Adrenal gland (tissue), 12 donors: Measurements from ENCODE around the gene CZIB. TPM values are rescaled to one million over a fixed set of nuclear protein-coding genes. Genes with fewer than 3 reads are reported as not detected.

Experiments
- DNase-seq, 7 donors: peaks; one replicate each; pipeline ENCODE4 v3.0.0-alpha.2; 2019 to 2020
- H3K27ac ChIP-seq, 5 donors: fragments of 200-600 bp; sonication (generic) in 4 of 5; 1 replicate in 3 of 5; 2 replicates in 2 of 5; pipeline versions ENCODE4 v1.5.1 to v1.8.0; 2016 to 2020; ENCODE audit warnings: mild to moderate bottlenecking in 1 of 5
- H3K27me3 ChIP-seq: fragments of 200-600 bp; 2 replicates; pipeline ENCODE4 v1.8.0; 2021
- H3K36me3 ChIP-seq, 2 donors: fragments of 200-600 bp; replicated peaks in 1 of 2; 1 replicate in 1 of 2; 2 replicates in 1 of 2; pipeline versions ENCODE4 v1.5.1 to v1.8.0; 2018 to 2022
- H3K4me1 ChIP-seq, 2 donors: fragments of 200-600 bp; replicated peaks in 1 of 2; 1 replicate in 1 of 2; 2 replicates in 1 of 2; pipeline versions ENCODE4 v1.5.1 to v1.8.0; 2018 to 2021
- H3K4me3 ChIP-seq, 4 donors: fragments of 200-600 bp; sonication (generic) in 3 of 4; one replicate each; pipeline ENCODE4 v1.5.1; 2016 to 2018
- H3K9me3 ChIP-seq, 3 donors: fragments of 200-600 bp; sonication (generic) in 1 of 3; replicated peaks in 1 of 3; 1 replicate in 2 of 3; 2 replicates in 1 of 3; pipeline versions ENCODE4 v1.5.1 to v1.8.0; 2016 to 2021
- POLR2A ChIP-seq, 2 donors: fragments of 450-650 bp; IDR thresholded peaks; one replicate each; pipeline ENCODE4 v1.6.1; 2017; ENCODE audit warnings: antibody characterized with exemption in 2 of 2, mild to moderate bottlenecking in 2 of 2, moderate library complexity in 1 of 2
- WGBS, 4 donors: extraction: QIAGEN DNeasy Blood & Tissue Kit in 2 of 4; methylation state at CpG; one replicate each; pipeline versions ENCODE4 v1.1.5 to v1.1.7; 2013 to 2017; 5-methylcytosine and 5-hydroxymethylcytosine counted together
- intact Hi-C, 2 donors: fragments of 100-400 bp; cut with DNase I; formaldehyde crosslinking; loops; one replicate each; pipeline versions ENCODE4 v1.14.1 to v1.15.0; 2022 to 2023
- polyA plus RNA-seq, 3 donors: library from polyadenylated mRNA; stranded (reverse); fragments of 200-250 nt in 2 of 3; fragments of 350-450 nt in 1 of 3; fragmentation: Illumina TruSeq in 1 of 3; extraction: RNeasy Lipid Tissue Mini Kit (QIAGEN cat#74804) in 1 of 3; gene quantifications; one replicate each; pipeline ENCODE4 v1.2.3, GENCODE V29; 2013 to 2014
- total RNA-seq, 9 donors: library from RNA; depleted of rRNA in 4 of 9; stranded (reverse); fragments of >200 nt in 4 of 9; fragments of 120-200 nt in 1 of 9; fragmentation: NEBNext Ultra II Directional in 1 of 9; extraction: Animal tissue kit (Norgen Biotek cat#: 25700) in 1 of 9; gene quantifications; one replicate each; pipeline versions ENCODE4 v1.1.0 to v1.2.4, GENCODE V29; 2013 to 2023
- TF ChIP-seq, protein P1 (sequence below), 6 experiments: fragments of 450-650 bp in 4 of 6; fragments of 200-600 bp in 2 of 6; sonication (generic) in 1 of 6; IDR thresholded peaks; 1 replicate in 5 of 6; 2 replicates in 1 of 6; pipeline versions ENCODE4 v1.5.1 to v1.8.0; 2016 to 2021; ENCODE audit warnings: antibody characterized with exemption in 6 of 6, mild to moderate bottlenecking in 2 of 6, moderate library complexity in 1 of 6
- donor health status: healthy with polysubstance abuse.
- donor health status: Bipolar disorder and iron deficiency.
- donor health status: DM: yes; HTN: yes; CAD: no.
- donor health status: DM: no; HTN: no; CAD: no.
- donor health status: DM: no; HTN: no; CAD: no.
- donor health status: DM: yes; HTN: yes; CAD: no.

CZIB gene
- total and polyA plus RNA-seq, 12 donors: 21.2 to 108 (median 58.9) TPM

DNA sequence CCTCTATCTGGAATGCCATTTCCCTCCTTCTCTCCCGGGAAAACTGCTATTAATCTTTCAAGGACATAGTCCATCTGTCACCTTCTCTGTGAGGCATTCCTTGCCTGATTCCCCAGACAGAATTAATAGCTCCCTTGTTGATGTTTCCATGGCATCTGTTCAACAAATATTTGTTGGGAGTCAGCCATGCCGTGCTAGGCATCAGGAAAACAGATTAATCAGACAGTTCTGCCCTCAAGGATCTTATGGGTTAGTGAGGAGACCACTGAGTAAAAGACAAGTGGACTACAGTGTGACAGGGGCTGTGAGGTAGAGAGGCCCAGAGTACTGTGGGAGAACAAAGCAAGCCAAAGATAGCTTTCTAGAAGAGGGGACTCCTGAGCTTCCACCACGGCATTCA, 29.3 kb upstream of the CZIB start:
- H3K27ac ChIP-seq: no peak overlapping the region
- peaks cover 0 to 5% of the 10 kb centered on the region in 2 donors for H3K4me1 ChIP-seq
- intact Hi-C loops: no loop called here
- WGBS, 4 donors: 46 to 66% (median 57%) methylated on average over 3 of the region's 3 CpGs
- no peaks in the 10 kb centered on the region for H3K27me3 ChIP-seq
- H3K36me3 ChIP-seq: no peaks in the 10 kb centered on the region
- no peaks in the 10 kb centered on the region for H3K9me3 ChIP-seq
- no peak overlapping the region for H3K4me3 ChIP-seq
- no peak for DNase-seq
- TF ChIP-seq, protein P1, sequence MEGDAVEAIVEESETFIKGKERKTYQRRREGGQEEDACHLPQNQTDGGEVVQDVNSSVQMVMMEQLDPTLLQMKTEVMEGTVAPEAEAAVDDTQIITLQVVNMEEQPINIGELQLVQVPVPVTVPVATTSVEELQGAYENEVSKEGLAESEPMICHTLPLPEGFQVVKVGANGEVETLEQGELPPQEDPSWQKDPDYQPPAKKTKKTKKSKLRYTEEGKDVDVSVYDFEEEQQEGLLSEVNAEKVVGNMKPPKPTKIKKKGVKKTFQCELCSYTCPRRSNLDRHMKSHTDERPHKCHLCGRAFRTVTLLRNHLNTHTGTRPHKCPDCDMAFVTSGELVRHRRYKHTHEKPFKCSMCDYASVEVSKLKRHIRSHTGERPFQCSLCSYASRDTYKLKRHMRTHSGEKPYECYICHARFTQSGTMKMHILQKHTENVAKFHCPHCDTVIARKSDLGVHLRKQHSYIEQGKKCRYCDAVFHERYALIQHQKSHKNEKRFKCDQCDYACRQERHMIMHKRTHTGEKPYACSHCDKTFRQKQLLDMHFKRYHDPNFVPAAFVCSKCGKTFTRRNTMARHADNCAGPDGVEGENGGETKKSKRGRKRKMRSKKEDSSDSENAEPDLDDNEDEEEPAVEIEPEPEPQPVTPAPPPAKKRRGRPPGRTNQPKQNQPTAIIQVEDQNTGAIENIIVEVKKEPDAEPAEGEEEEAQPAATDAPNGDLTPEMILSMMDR (IDR thresholded peaks at IDR 0.05): no peak
- TF ChIP-seq POLR2A (IDR thresholded peaks at IDR 0.05): no peak

DNA sequence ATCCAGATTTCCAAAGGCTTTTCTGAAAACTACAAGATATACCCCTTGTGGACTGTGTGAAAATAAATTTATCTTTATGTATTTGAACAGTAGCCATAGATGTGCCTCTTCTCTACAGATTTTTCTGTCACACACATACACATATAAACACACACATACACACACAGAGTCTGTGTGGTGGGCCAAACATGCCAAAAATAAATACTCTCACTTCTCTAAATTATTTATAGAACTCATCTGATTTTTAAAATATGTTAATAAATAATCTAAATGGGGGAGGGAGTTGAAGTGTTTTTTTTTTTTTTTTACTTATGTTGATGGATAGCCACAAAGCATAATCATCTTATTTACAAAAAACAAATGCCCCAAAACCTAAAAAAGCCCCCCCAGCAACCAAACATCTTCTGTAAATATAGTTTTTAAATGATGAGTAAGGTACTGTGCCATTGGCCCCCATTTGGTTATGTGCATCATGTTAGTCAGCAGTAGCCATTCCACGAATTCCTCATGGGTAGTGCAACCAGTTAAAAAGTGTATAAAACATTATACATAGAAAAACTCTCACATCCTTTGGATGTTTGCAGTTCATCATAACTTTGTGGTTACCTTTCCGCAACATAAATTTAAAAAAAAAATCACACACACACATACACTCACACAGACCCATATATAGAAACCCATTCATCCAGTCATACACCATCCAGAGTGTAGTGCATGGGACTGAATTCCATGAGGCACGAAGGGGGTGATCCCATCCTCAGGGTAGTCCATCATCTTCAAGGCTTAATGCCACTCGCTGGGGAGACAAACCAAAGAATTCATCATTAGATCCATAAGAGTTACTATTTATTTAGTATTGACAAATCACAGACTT, 26.1 kb upstream of the CZIB start:
- no peaks in the 10 kb centered on the region for H3K4me1 ChIP-seq
- no peak overlapping the region for H3K27ac ChIP-seq
- 73 to 88% (median 79%) methylated on average over 4 of the region's 4 CpGs for WGBS, 4 donors
- H3K4me3 ChIP-seq: no peak overlapping the region
- no peak for DNase-seq
- H3K36me3 ChIP-seq: no peaks in the 10 kb centered on the region
- intact Hi-C loops: no loop called here
- TF ChIP-seq, protein P1 (IDR thresholded peaks at IDR 0.05): no peak
- no peak for TF ChIP-seq POLR2A (IDR thresholded peaks at IDR 0.05)
- H3K9me3 ChIP-seq: no peaks in the 10 kb centered on the region
- H3K27me3 ChIP-seq: no peaks in the 10 kb centered on the region

DNA sequence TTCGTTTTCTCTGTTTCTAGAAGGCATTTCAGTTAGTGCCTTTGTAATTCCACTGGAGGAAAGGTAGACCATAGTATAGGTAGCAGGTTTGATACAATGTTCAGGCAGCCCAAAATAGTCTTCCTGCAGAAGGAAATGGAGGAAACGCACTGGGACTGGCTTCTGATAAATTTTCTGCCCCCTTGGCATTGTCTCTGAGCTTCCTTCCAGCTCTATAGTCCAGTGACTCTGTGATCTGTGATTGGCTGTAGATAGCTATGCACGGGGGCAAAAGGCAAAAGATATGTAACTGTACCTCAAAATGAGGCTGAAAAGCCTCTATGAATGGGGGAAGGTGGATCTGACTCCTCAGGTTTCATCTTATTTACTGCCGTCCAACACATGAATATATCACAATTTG, 23.7 kb upstream of the CZIB start:
- no peaks in the 10 kb centered on the region for H3K9me3 ChIP-seq
- H3K4me3 ChIP-seq: no peak overlapping the region
- intact Hi-C loops: no loop called here
- no peaks in the 10 kb centered on the region for H3K36me3 ChIP-seq
- H3K27ac ChIP-seq: peak overlapping the region in 1 of 5 donors; percentile 28
- DNase-seq: no peak
- WGBS, 4 donors: 51 to 73% (median 60%) methylated on average over 4 of the region's 4 CpGs
- no peaks in the 10 kb centered on the region for H3K27me3 ChIP-seq
- H3K4me1 ChIP-seq: peaks cover under 1 to 2% of the 10 kb centered on the region in 2 donors
- TF ChIP-seq, protein P1 (IDR thresholded peaks at IDR 0.05): no peak
- TF ChIP-seq POLR2A (IDR thresholded peaks at IDR 0.05): no peak

DNA sequence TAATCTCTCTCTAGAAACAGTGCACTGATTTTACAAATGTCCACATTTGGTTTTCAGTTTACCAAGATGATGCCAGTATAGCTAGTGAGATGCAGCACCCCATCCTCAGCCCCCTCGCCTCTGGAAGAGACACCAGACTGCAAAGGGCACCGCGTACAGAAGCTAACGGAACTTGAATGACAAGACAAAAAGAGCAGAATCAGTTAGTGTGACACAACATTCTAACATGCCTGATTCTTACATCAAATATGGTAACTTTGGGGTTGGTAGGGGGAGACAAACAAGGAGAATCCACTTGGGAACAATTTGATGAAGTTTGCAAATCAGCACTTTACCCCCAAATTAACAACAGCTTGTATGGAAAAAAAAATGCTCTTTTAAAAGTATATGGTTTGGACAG, 21.9 kb upstream of the CZIB start:
- no peaks in the 10 kb centered on the region for H3K27me3 ChIP-seq
- no peak overlapping the region for H3K4me3 ChIP-seq
- no peak for TF ChIP-seq POLR2A (IDR thresholded peaks at IDR 0.05)
- TF ChIP-seq, protein P1 (IDR thresholded peaks at IDR 0.05): no peak
- H3K36me3 ChIP-seq: no peaks in the 10 kb centered on the region
- 63 to 75% (median 69%) methylated on average over 4 of the region's 4 CpGs for WGBS, 4 donors
- no peak for DNase-seq
- no peaks in the 10 kb centered on the region for H3K9me3 ChIP-seq
- no peak overlapping the region for H3K27ac ChIP-seq
- peaks cover 9 to 11% of the 10 kb centered on the region in 2 donors for H3K4me1 ChIP-seq
- intact Hi-C loops: no loop called here
